Hepatocyte (in vitro differentiated cells): ENCODE data around the gene DMD. TPM values are rescaled to one million over a fixed set of nuclear protein-coding genes. Genes with fewer than 3 reads are reported as not detected.

Experiments used
- DNase-seq: peaks from one replicate; pipeline ENCODE4 v3.0.0-alpha.2; 2016; ENCODE audit warnings: low spot score
- H2AFZ ChIP-seq: fragments of 200-600 bp; sonication (generic); 2 replicates; pipeline ENCODE4 v1.6.0; 2016; ENCODE audit warnings: antibody characterized with exemption, mild to moderate bottlenecking
- H3K27ac ChIP-seq: fragments of 200-600 bp; sonication (generic); 2 replicates; pipeline ENCODE4 v1.5.1; 2016; ENCODE audit warnings: mild to moderate bottlenecking
- H3K27me3 ChIP-seq: fragments of 200-600 bp; sonication (generic); 2 replicates; pipeline ENCODE4 v1.6.1; 2016
- H3K36me3 ChIP-seq: fragments of 200-600 bp; sonication (generic); replicated peaks from 2 replicates; pipeline ENCODE4 v1.5.1; 2016; ENCODE audit warnings: low read depth; ENCODE audit not compliant: insufficient read depth
- H3K4me1 ChIP-seq: fragments of 200-600 bp; sonication (generic); 2 replicates; pipeline ENCODE4 v1.5.1; 2016; ENCODE audit warnings: mild to moderate bottlenecking, moderate library complexity; ENCODE audit not compliant: insufficient read depth
- H3K4me2 ChIP-seq: fragments of 200-600 bp; sonication (generic); 2 replicates; pipeline ENCODE4 v1.6.0; 2016
- H3K4me3 ChIP-seq: fragments of 200-600 bp; sonication (generic); 2 replicates; pipeline ENCODE4 v1.5.1; 2016; ENCODE audit warnings: mild to moderate bottlenecking
- H3K79me2 ChIP-seq: fragments of 200-600 bp; sonication (generic); 2 replicates; pipeline ENCODE4 v1.6.0; 2017; ENCODE audit warnings: mild to moderate bottlenecking
- H3K9me2 ChIP-seq: fragments of 200-600 bp; sonication (generic); replicated peaks from 2 replicates; pipeline ENCODE4 v1.6.0; 2017; ENCODE audit warnings: mild to moderate bottlenecking; ENCODE audit not compliant: insufficient read depth
- H3K9me3 ChIP-seq: fragments of 200-600 bp; sonication (generic); 2 replicates; pipeline ENCODE4 v1.5.1; 2016; ENCODE audit warnings: low read depth, mild to moderate bottlenecking
- H4K20me1 ChIP-seq: fragments of 200-600 bp; sonication (generic); 2 replicates; pipeline ENCODE4 v1.6.0; 2016; ENCODE audit warnings: mild to moderate bottlenecking; ENCODE audit not compliant: insufficient read depth, poor library complexity, severe bottlenecking
- CTCF ChIP-seq: fragments of 200-600 bp; sonication (generic); IDR thresholded peaks from 2 replicates; pipeline ENCODE4 v1.5.1; 2016; ENCODE audit warnings: antibody characterized with exemption, mild to moderate bottlenecking; ENCODE audit not compliant: poor library complexity
- EZH2 ChIP-seq: fragments of 200-600 bp; sonication (generic); IDR thresholded peaks from 2 replicates; pipeline ENCODE4 v1.6.1; 2016; ENCODE audit warnings: antibody characterized with exemption, mild to moderate bottlenecking, borderline replicate concordance
- EZH2phosphoT487 ChIP-seq: fragments of 200-600 bp; sonication (generic); IDR thresholded peaks from one replicate; pipeline ENCODE4 v1.6.1; 2018; ENCODE audit warnings: antibody characterized with exemption, mild to moderate bottlenecking, low read depth, moderate library complexity; ENCODE audit not compliant: unreplicated experiment, severe bottlenecking
- WGBS: methylation state at CpG from one replicate; pipeline ENCODE4 v1.1.6; 2016; ENCODE audit warnings: low lambda C conversion rate; ENCODE audit errors: missing lambda C conversion rate; 5-methylcytosine and 5-hydroxymethylcytosine counted together
- polyA plus RNA-seq: library from polyadenylated mRNA; unstranded; fragments of >200 nt; fragmentation: Nextera tagmentation; extraction: Ambion mirVana; gene quantifications from 2 replicates; pipeline ENCODE4 v1.2.1, GENCODE V29; 2016
- total RNA-seq: library from RNA; depleted of rRNA; stranded (reverse); fragments of >200 nt; gene quantifications from 2 replicates; pipeline ENCODE4 v1.2.3, GENCODE V29; 2014

Gene DMD
- total and polyA plus RNA-seq, 2 experiments from 2014 or later = 14.2 to 27.8 TPM

- TF ChIP-seq CTCF = peak; percentile 50
- TF ChIP-seq EZH2 = no peak
- 41% methylated on average over 4 of the region's 4 CpGs for WGBS
Observed at GRCh38 chrX:32673193-32673592, 538.2 kb downstream of the DMD start.

GRCh38 chrX:32662516-32662915 is 548.8 kb downstream of the DMD start:
- Histone ChIP-seq H3K4me2 (no peak overlapping the region), H3K79me2 (no peaks in the 10 kb centered on the region), H2AFZ (no peak overlapping the region), H3K27me3 (no peaks in the 10 kb centered on the region), H3K9me3 (no peaks in the 10 kb centered on the region), H3K36me3 (no peaks in the 10 kb centered on the region), H3K4me3 (no peak overlapping the region), H4K20me1 (no peaks in the 10 kb centered on the region), H3K27ac (no peak overlapping the region), H3K9me2 (no peaks in the 10 kb centered on the region), H3K4me1 (no peaks in the 10 kb centered on the region)
- WGBS = 79% methylated on average over 2 of the region's 2 CpGs
- TF ChIP-seq EZH2phosphoT487 = no peak
- TF ChIP-seq CTCF = no peak
- TF ChIP-seq EZH2 = no peak
- DNase-seq = no peak

More at GRCh38 chrX:32673193-32673592, 538.2 kb downstream of the DMD start:
- H4K20me1 ChIP-seq = no peaks in the 10 kb centered on the region
- peak; percentile 33 for DNase-seq
- no peaks in the 10 kb centered on the region for H3K9me2 ChIP-seq
- H3K27me3 ChIP-seq = no peaks in the 10 kb centered on the region
- no peak overlapping the region for H3K4me2 ChIP-seq
- no peak overlapping the region for H3K27ac ChIP-seq
- no peaks in the 10 kb centered on the region for H3K79me2 ChIP-seq
- H3K9me3 ChIP-seq = no peaks in the 10 kb centered on the region
- peaks cover 3% of the 10 kb centered on the region for H3K4me1 ChIP-seq
- H2AFZ ChIP-seq = peak overlapping the region; percentile 5
- no peaks in the 10 kb centered on the region for H3K36me3 ChIP-seq
- H3K4me3 ChIP-seq = no peak overlapping the region

- H3K4me3 ChIP-seq = no peak overlapping the region
- no peaks in the 10 kb centered on the region for H4K20me1 ChIP-seq
- no peaks in the 10 kb centered on the region for H3K79me2 ChIP-seq
- no peak overlapping the region for H3K27ac ChIP-seq
- WGBS = 86% methylated on average over 9 of the region's 9 CpGs
- H3K36me3 ChIP-seq = no peaks in the 10 kb centered on the region
- H3K9me2 ChIP-seq = no peaks in the 10 kb centered on the region
- DNase-seq = no peak
- no peaks in the 10 kb centered on the region for H3K27me3 ChIP-seq
- no peaks in the 10 kb centered on the region for H3K9me3 ChIP-seq
- no peaks in the 10 kb centered on the region for H3K4me1 ChIP-seq
- no peak overlapping the region for H3K4me2 ChIP-seq
- no peak overlapping the region for H2AFZ ChIP-seq
- TF ChIP-seq CTCF = no peak
Observed at GRCh38 chrX:32644476-32645245, 566.7 kb downstream of the DMD start.
